Tibial artery (tissue), 4 donors: ENCODE data around the gene MKNK1.

Experiments
- DNase-seq, 2 donors: peaks; one replicate each; pipeline ENCODE4 v3.0.0-alpha.2; 2019
- H3K27ac ChIP-seq, 2 donors: fragments of 200-600 bp; sonication (generic) in 1 of 2; 1 replicate in 1 of 2; 2 replicates in 1 of 2; pipeline ENCODE4 v1.5.1; 2018 to 2019; ENCODE audit warnings: mild to moderate bottlenecking in 1 of 2
- H3K27me3 ChIP-seq, 2 donors: fragments of 200-600 bp; sonication (generic) in 1 of 2; one replicate each; pipeline versions ENCODE4 v1.5.1 to v1.6.0; 2016 to 2019
- H3K36me3 ChIP-seq, 3 donors: fragments of 200-600 bp; sonication (generic) in 2 of 3; one replicate each; pipeline ENCODE4 v1.5.1; 2016 to 2019; ENCODE audit warnings: mild to moderate bottlenecking in 2 of 3
- H3K4me1 ChIP-seq, 4 donors: fragments of 200-600 bp; sonication (generic) in 2 of 4; 1 replicate in 3 of 4; 2 replicates in 1 of 4; pipeline ENCODE4 v1.5.1; 2016 to 2019
- H3K4me3 ChIP-seq, 2 donors: fragments of 200-600 bp; sonication (generic) in 1 of 2; 1 replicate in 1 of 2; 2 replicates in 1 of 2; pipeline ENCODE4 v1.5.1; 2018 to 2019; ENCODE audit warnings: mild to moderate bottlenecking in 2 of 2
- H3K9me3 ChIP-seq, 3 donors: fragments of 200-600 bp; sonication (generic) in 1 of 3; one replicate each; pipeline ENCODE4 v1.5.1; 2016 to 2019
- CTCF ChIP-seq, 2 experiments: fragments of 200-600 bp in 1 of 2; fragments of 450-650 bp in 1 of 2; IDR thresholded peaks; one replicate each; pipeline ENCODE4 v1.5.1; 2017 to 2019; ENCODE audit warnings: antibody characterized with exemption in 2 of 2, mild to moderate bottlenecking in 1 of 2, moderate library complexity in 1 of 2
- intact Hi-C: fragments of 100-400 bp; cut with DNase I; formaldehyde crosslinking; loops from one replicate; pipeline ENCODE4 v1.15.0; 2023; ENCODE audit warnings: low total_unique reads

Gene MKNK1

GRCh38 chr1:46557403-46557802 lies 46.7 kb downstream of the MKNK1 start:
- no peak overlapping the region for H3K4me3 ChIP-seq
- intact Hi-C loops: no loop called here
- peaks cover 21 to 45% (median 41%) of the 10 kb centered on the region in 3 donors for H3K36me3 ChIP-seq
- H3K4me1 ChIP-seq: no peaks in the 10 kb centered on the region
- H3K27me3 ChIP-seq: peaks cover 0 to 1% of the 10 kb centered on the region in 2 donors
- H3K9me3 ChIP-seq: no peaks in the 10 kb centered on the region
- peak in 1 of 2 donors; percentile 5 for DNase-seq
- TF ChIP-seq CTCF (IDR thresholded peaks at IDR 0.05): no peak
- no peak overlapping the region for H3K27ac ChIP-seq

GRCh38 chr1:46556822-46557221 lies 47.2 kb downstream of the MKNK1 start:
- intact Hi-C loops: no loop called here
- peaks cover 17 to 41% (median 37%) of the 10 kb centered on the region in 3 donors for H3K36me3 ChIP-seq
- TF ChIP-seq CTCF (IDR thresholded peaks at IDR 0.05): no peak
- DNase-seq: peak in 1 of 2 donors; percentile 54
- no peak overlapping the region for H3K4me3 ChIP-seq
- no peaks in the 10 kb centered on the region for H3K4me1 ChIP-seq
- H3K27ac ChIP-seq: no peak overlapping the region
- H3K9me3 ChIP-seq: no peaks in the 10 kb centered on the region
- peaks cover 0 to 7% of the 10 kb centered on the region in 2 donors for H3K27me3 ChIP-seq

GRCh38 chr1:46555826-46556619 lies 48.0 kb downstream of the MKNK1 start:
- peaks cover 0 to 14% of the 10 kb centered on the region in 2 donors for H3K27me3 ChIP-seq
- H3K4me3 ChIP-seq: no peak overlapping the region
- no peaks in the 10 kb centered on the region for H3K4me1 ChIP-seq
- TF ChIP-seq CTCF (IDR thresholded peaks at IDR 0.05): no peak
- H3K36me3 ChIP-seq: peaks cover 9 to 33% (median 29%) of the 10 kb centered on the region in 3 donors
- intact Hi-C loops: no loop called here
- no peak for DNase-seq
- H3K9me3 ChIP-seq: no peaks in the 10 kb centered on the region
- no peak overlapping the region for H3K27ac ChIP-seq

GRCh38 chr1:46554597-46555381 lies 49.3 kb downstream of the MKNK1 start:
- no peak for DNase-seq

GRCh38 chr1:46554236-46554596 lies 49.9 kb downstream of the MKNK1 start:
- no peak for DNase-seq
- H3K4me3 ChIP-seq: no peak overlapping the region
- no peak overlapping the region for H3K27ac ChIP-seq
- peaks cover 0 to 15% (median 11%) of the 10 kb centered on the region in 3 donors for H3K36me3 ChIP-seq
- no peak for TF ChIP-seq CTCF (IDR thresholded peaks at IDR 0.05)
- no peaks in the 10 kb centered on the region for H3K9me3 ChIP-seq
- intact Hi-C loops: no loop called here
- H3K27me3 ChIP-seq: peaks cover 0 to 30% of the 10 kb centered on the region in 2 donors
- H3K4me1 ChIP-seq: no peaks in the 10 kb centered on the region

More at GRCh38 chr1:46554597-46555381, 49.3 kb downstream of the MKNK1 start:
- Histone ChIP-seq H3K36me3 (peaks cover 0 to 20% (median 16%) of the 10 kb centered on the region in 3 donors), H3K27me3 (peaks cover 0 to 26% of the 10 kb centered on the region in 2 donors), H3K4me1 (no peaks in the 10 kb centered on the region), H3K4me3 (no peak overlapping the region), H3K9me3 (no peaks in the 10 kb centered on the region), H3K27ac (no peak overlapping the region)
- intact Hi-C loops: no loop called here
- no peak for TF ChIP-seq CTCF (IDR thresholded peaks at IDR 0.05)
